Esophagus muscularis mucosa (tissue), 4 donors: Measurements from ENCODE around the gene GNAZ. TPM values are rescaled to one million over a fixed set of nuclear protein-coding genes. Genes with fewer than 3 reads are reported as not detected.

Experiments used
- DNase-seq: peaks from one replicate; pipeline ENCODE4 v3.0.0-alpha.2; 2017; ENCODE audit errors: extremely low spot score
- H3K27ac ChIP-seq, 4 donors: fragments of 200-600 bp; sonication (generic); replicated peaks in 1 of 4; 1 replicate in 3 of 4; 2 replicates in 1 of 4; pipeline ENCODE4 v1.5.1; 2016 to 2019; ENCODE audit warnings: mild to moderate bottlenecking in 1 of 4
- H3K27me3 ChIP-seq, 4 donors: fragments of 200-600 bp; sonication (generic); one replicate each; pipeline versions ENCODE4 v1.5.1 to v1.6.0; 2016 to 2019
- H3K36me3 ChIP-seq, 4 donors: fragments of 200-600 bp; sonication (generic); one replicate each; pipeline ENCODE4 v1.5.1; 2016 to 2019
- H3K4me1 ChIP-seq, 4 donors: fragments of 200-600 bp; sonication (generic); one replicate each; pipeline ENCODE4 v1.5.1; 2016 to 2019
- H3K4me3 ChIP-seq, 4 donors: fragments of 200-600 bp; sonication (generic); 1 replicate in 2 of 4; 2 replicates in 2 of 4; pipeline ENCODE4 v1.5.1; 2016 to 2019; ENCODE audit warnings: mild to moderate bottlenecking in 4 of 4, moderate library complexity in 1 of 4
- H3K9me3 ChIP-seq, 4 donors: fragments of 200-600 bp; sonication (generic); 1 replicate in 3 of 4; 2 replicates in 1 of 4; pipeline ENCODE4 v1.5.1; 2016 to 2019
- EP300 ChIP-seq: sonication (generic); formaldehyde crosslinking; IDR thresholded peaks from one replicate; pipeline ENCODE4 v1.6.1; 2017; ENCODE audit warnings: antibody characterized with exemption
- POLR2A ChIP-seq: fragments of 450-650 bp; IDR thresholded peaks from one replicate; pipeline ENCODE4 v1.6.1; 2017; ENCODE audit warnings: antibody characterized with exemption, moderate library complexity, mild to moderate bottlenecking, low read depth
- POLR2AphosphoS5 ChIP-seq, 2 donors: sonication (generic); formaldehyde crosslinking; IDR thresholded peaks; one replicate each; pipeline ENCODE4 v1.6.1; 2017; ENCODE audit warnings: antibody characterized with exemption in 2 of 2
- WGBS: methylation state at CpG from one replicate; pipeline ENCODE4 v1.1.5; 2018; 5-methylcytosine and 5-hydroxymethylcytosine counted together
- intact Hi-C: fragments of 100-400 bp; cut with DNase I; formaldehyde crosslinking; loops from one replicate; pipeline ENCODE4 v1.15.1; 2023
- total RNA-seq, 4 donors: library from RNA; depleted of rRNA; stranded (reverse); fragments of >200 nt; gene quantifications; one replicate each; pipeline versions ENCODE4 v1.1.0 to v1.2.1, GENCODE V29; 2016
- TF ChIP-seq, protein P1 (sequence below), 3 experiments: fragments of 200-600 bp in 2 of 3; fragments of 450-650 bp in 1 of 3; sonication (generic) in 2 of 3; IDR thresholded peaks; one replicate each; pipeline ENCODE4 v1.5.1; 2017 to 2019; ENCODE audit warnings: antibody characterized with exemption in 3 of 3, mild to moderate bottlenecking in 2 of 3, moderate library complexity in 1 of 3

Gene GNAZ
- total RNA-seq, 4 donors from 2014 or later: 51.7 to 79.5 (median 64.6) TPM

DNA sequence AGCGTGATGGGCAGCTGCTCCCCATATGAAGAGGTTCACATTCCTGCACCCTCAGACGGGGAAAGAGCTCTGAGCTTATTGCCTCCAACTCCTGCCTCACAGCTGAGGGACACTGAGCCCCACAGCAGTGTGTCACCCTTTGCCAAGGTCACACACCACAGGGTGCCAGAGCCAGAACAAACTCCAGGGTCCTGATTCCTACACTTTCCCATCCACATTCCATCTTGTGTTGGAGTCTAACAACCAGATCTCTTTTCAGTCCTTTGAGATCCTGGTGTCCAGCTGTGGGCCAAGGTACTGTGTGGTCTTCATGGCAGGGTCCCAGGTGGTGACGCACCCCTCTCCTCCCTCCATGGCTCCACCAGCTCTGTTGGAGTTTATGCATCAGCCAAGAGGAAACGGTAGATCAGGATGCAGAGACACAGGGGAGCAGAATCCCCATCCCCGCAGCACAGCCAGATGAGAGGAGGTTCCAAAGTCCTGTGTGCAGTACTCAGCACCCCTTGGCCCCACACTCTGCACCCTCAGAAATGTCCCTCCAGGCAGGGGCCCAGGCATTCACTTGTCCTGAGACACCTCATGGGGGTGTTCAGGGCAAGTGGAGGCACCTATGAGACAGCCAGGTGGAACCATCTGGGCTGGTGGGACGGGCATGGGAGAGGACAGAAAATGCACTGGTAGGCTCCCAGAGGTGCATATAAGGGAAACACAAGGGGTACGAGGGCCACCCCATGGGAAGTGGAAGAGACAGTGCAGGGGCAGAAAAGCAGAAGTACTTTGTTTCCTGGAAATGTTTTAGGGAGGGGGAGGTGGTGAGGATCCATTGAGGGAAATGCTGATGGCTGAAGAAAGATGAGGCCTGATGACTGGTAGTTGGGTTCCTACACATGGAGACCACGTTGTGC, 32.6 kb upstream of the GNAZ start:
- Histone ChIP-seq H3K9me3 (no peaks in the 10 kb centered on the region), H3K36me3 (no peaks in the 10 kb centered on the region), H3K27ac (no peak overlapping the region), H3K27me3 (peaks cover 0 to 32% (median 0%) of the 10 kb centered on the region in 4 donors), H3K4me1 (no peaks in the 10 kb centered on the region), H3K4me3 (no peak overlapping the region)
- 86% methylated on average over 7 of the region's 8 CpGs for WGBS
- TF ChIP-seq, protein P1, sequence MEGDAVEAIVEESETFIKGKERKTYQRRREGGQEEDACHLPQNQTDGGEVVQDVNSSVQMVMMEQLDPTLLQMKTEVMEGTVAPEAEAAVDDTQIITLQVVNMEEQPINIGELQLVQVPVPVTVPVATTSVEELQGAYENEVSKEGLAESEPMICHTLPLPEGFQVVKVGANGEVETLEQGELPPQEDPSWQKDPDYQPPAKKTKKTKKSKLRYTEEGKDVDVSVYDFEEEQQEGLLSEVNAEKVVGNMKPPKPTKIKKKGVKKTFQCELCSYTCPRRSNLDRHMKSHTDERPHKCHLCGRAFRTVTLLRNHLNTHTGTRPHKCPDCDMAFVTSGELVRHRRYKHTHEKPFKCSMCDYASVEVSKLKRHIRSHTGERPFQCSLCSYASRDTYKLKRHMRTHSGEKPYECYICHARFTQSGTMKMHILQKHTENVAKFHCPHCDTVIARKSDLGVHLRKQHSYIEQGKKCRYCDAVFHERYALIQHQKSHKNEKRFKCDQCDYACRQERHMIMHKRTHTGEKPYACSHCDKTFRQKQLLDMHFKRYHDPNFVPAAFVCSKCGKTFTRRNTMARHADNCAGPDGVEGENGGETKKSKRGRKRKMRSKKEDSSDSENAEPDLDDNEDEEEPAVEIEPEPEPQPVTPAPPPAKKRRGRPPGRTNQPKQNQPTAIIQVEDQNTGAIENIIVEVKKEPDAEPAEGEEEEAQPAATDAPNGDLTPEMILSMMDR (IDR thresholded peaks at IDR 0.05): no peak
- TF ChIP-seq POLR2AphosphoS5 (IDR thresholded peaks at IDR 0.05) (no peak), POLR2A (no peak), EP300 (no peak)
- intact Hi-C loops: no loop called here
- peak; percentile 86 for DNase-seq

DNA sequence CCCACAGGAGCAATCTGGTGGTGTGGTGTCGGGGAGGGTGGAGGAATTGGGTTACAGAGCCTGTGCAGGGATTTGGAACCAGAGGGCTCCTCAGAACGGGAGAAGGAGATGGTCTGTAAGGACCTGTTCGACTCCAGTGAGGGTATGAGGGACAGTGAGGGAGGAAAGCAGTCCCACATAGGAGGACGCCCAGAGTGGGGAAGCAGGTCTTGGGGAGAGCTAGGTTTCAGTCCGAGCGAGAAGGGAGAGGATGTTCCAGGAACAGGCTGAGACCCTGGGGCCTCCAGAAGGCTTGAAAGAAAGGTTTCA, 32.0 kb upstream of the GNAZ start:
- intact Hi-C loops: no loop called here
- Histone ChIP-seq H3K4me3 (no peak overlapping the region), H3K27ac (no peak overlapping the region), H3K9me3 (no peaks in the 10 kb centered on the region), H3K27me3 (peaks cover 0 to 32% (median 0%) of the 10 kb centered on the region in 4 donors), H3K36me3 (no peaks in the 10 kb centered on the region), H3K4me1 (no peaks in the 10 kb centered on the region)
- TF ChIP-seq, protein P1 (IDR thresholded peaks at IDR 0.05): no peak
- TF ChIP-seq POLR2A (no peak), POLR2AphosphoS5 (IDR thresholded peaks at IDR 0.05) (no peak), EP300 (no peak)
- DNase-seq: peak; percentile 26
- WGBS: 94% methylated on average over 6 of the region's 6 CpGs

DNA sequence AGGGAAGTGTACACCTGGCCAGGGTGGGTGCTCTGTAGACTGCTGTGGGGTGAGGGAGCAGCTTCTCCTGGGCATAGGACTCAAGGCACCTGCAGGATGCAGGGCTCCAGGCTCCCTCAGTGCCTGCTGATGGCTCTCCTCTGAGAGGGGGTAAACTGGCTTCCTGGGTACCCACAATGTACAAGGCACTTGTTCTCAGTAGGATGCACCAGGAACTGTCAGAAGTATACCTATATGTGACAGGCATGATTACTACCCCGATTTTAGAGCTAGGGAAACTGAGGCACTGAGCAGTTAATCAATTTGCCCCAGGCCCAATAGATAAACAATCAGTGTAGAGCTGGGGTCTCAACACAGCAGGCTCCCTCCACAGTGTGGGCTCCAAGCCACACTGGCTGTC, 31.4 kb upstream of the GNAZ start:
- peak; percentile 64 for DNase-seq
- Histone ChIP-seq H3K27ac (no peak overlapping the region), H3K27me3 (peaks cover 0 to 32% (median 0%) of the 10 kb centered on the region in 4 donors), H3K4me1 (no peaks in the 10 kb centered on the region), H3K4me3 (no peak overlapping the region), H3K36me3 (no peaks in the 10 kb centered on the region), H3K9me3 (no peaks in the 10 kb centered on the region)
- intact Hi-C loops: no loop called here
- TF ChIP-seq POLR2A (no peak), EP300 (no peak), POLR2AphosphoS5 (IDR thresholded peaks at IDR 0.05) (no peak)
- TF ChIP-seq, protein P1 (IDR thresholded peaks at IDR 0.05): no peak
- 73% methylated on average over 1 of the region's 1 CpG for WGBS

DNA sequence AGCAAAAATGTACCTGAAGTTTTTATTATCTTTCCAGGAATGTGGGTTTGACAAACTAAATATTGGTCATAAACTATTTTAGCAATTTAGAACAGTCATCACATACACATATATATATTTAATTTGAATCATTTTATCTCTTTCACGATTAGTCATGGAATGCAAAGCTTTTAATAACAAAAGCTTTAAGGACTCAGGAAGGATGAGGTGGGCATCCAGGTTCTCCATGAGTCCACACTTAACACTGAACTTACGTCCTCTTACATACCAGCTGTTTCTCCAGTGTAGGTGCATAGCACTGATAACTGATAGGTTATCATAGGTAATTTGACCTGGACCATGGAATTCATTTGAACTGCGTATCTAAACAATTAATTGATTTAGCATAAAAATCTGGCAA, 28.1 kb upstream of the GNAZ start:
- no peak overlapping the region for H3K27ac ChIP-seq
- DNase-seq: no peak
- intact Hi-C loops: no loop called here

More for the DNA sequence above, 28.1 kb upstream of the GNAZ start:
- Histone ChIP-seq H3K9me3 (peaks cover 0 to 11% (median 9%) of the 10 kb centered on the region in 4 donors), H3K4me1 (no peaks in the 10 kb centered on the region), H3K4me3 (no peak overlapping the region), H3K36me3 (no peaks in the 10 kb centered on the region), H3K27me3 (peaks cover 0 to 17% (median 0%) of the 10 kb centered on the region in 4 donors)
- TF ChIP-seq POLR2AphosphoS5 (IDR thresholded peaks at IDR 0.05) (no peak), POLR2A (no peak), EP300 (no peak)
- TF ChIP-seq, protein P1 (IDR thresholded peaks at IDR 0.05): no peak
- WGBS: 71% methylated on average over 3 of the region's 3 CpGs
